Activated CD8-positive, alpha-beta T cell treated with anti-CD3 and anti-CD28 coated beads for 36 hours (primary cell): Measurements from ENCODE around the gene NHSL1. TPM values are rescaled to one million over a fixed set of nuclear protein-coding genes. Genes with fewer than 3 reads are reported as not detected.

Experiments used
- ATAC-seq: fragments of 200-7000 bp; cut with Tn5 transposase; one replicate; pipeline ENCODE4 v1.10.0; 2021; ENCODE audit warnings: mild to moderate bottlenecking, moderate library complexity
- CTCF ChIA-PET: fragments of 350-600 bp; sonication (Branson Sonifier 250); formaldehyde crosslinking; loops from one replicate; lab custom pipeline; 2021; ENCODE audit warnings: antibody characterized with exemption; lab: Charles Lee
- POLR2A ChIA-PET: fragments of 350-600 bp; sonication (Branson Sonifier 250); formaldehyde crosslinking; loops from one replicate; lab custom pipeline; 2021; ENCODE audit warnings: antibody characterized with exemption; lab: Charles Lee
- DNase-seq: peaks from one replicate; pipeline ENCODE4 v3.0.0-alpha.2; 2020
- H3K27ac Mint-ChIP-seq: one replicate; pipeline ENCODE4 v1.8.0; 2021; ENCODE audit warnings: mild to moderate bottlenecking, mixed read lengths
- H3K27me3 Mint-ChIP-seq: one replicate; pipeline ENCODE4 v1.8.0; 2021; ENCODE audit warnings: mixed read lengths
- H3K36me3 Mint-ChIP-seq: one replicate; pipeline ENCODE4 v1.8.0; 2021; ENCODE audit warnings: low read depth, mixed read lengths
- H3K4me1 Mint-ChIP-seq: one replicate; pipeline ENCODE4 v1.8.0; 2021; ENCODE audit warnings: low read depth, mixed read lengths
- H3K4me3 Mint-ChIP-seq: one replicate; pipeline ENCODE4 v1.8.0; 2021; ENCODE audit warnings: mild to moderate bottlenecking, moderate library complexity, mixed read lengths
- H3K9me3 Mint-ChIP-seq: one replicate; pipeline ENCODE4 v1.8.0; 2021; ENCODE audit warnings: mixed read lengths
- CTCF ChIP-seq: fragments of 200-600 bp; IDR thresholded peaks from one replicate; pipeline ENCODE4 v1.8.0; 2022; ENCODE audit warnings: antibody characterized with exemption, mild to moderate bottlenecking
- intact Hi-C: fragments of 100-400 bp; cut with micrococcal nuclease; formaldehyde crosslinking; loops from one replicate; pipeline ENCODE4 v1.10.0; 2022
- total RNA-seq, 2 experiments: library from RNA; stranded (reverse); gene quantifications; one replicate each; pipeline ENCODE4 v1.2.3, GENCODE V29; 2021

The NHSL1 gene
- total RNA-seq, 2 experiments from 2014 or later: 0.18 to 0.49 TPM

DNA sequence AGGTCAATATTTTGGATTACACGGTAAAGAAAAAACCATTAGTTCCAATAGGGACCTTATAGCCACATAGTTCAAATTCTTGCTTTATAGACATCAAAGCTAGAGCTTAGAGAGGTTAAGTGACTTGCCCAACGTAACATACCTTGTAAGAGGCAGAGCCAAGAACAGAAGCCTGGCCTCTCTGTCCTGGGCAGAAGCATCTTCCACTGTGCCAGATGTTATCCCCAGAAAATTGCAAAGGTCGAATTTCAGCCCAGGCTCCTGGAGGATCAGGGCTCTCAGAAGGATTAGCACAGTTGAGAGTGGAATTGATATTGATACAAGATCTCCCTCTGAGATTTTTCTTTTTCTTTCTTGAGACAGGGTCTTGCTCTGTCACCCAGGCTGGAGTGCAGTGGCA is 115.5 kb downstream of the NHSL1 start:
- ChIA-PET POLR2A (no interaction called here), CTCF (no interaction called here)
- Mint-ChIP-seq H3K27me3 (peaks cover 3% of the 10 kb centered on the region), H3K36me3 (no peaks in the 10 kb centered on the region), H3K4me3 (no peak overlapping the region), H3K27ac (no peak overlapping the region), H3K9me3 (no peaks in the 10 kb centered on the region), H3K4me1 (no peaks in the 10 kb centered on the region)
- no peak for ATAC-seq
- intact Hi-C loops: no loop called here
- no peak for DNase-seq
- TF ChIP-seq CTCF: no peak

DNA sequence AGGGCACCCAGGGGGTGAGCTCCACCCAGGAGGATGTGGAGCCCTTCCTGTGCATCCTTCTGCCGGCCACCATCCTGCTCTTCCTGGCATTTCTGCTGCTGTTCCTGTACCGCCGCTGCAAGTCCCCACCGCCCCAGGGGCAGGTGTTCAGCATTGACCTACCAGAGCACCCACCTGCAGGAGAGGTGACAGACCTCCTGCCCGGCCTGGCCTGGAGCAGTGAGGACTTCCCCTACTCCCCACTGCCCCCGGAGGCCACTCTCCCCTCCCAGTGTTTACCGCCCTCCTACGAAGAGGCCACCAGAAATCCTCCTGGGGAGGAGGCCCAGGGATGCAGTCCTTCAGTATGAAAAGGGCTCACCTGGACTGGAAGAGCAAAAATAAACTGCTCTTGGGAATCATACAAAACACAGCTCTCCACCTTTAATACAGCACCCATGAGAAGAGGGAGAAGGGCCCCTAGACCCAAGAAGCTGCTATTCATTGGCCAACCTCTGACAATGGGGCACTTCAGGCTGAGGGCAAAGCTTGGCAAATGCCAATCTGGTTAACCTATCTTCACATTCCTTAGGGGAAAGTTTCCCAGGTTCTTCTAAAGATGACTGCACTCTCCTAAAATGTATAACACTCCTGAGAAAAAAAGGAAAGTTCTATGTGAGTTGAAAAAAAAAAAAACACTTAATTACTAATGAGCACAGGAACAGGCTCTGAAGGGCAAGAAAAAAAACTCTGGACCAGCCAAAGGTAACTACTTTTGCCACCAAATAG is 116.6 kb downstream of the NHSL1 start:
- H3K36me3 Mint-ChIP-seq: no peaks in the 10 kb centered on the region
- no peaks in the 10 kb centered on the region for H3K27me3 Mint-ChIP-seq
- no peaks in the 10 kb centered on the region for H3K4me1 Mint-ChIP-seq
- ATAC-seq (no peak), DNase-seq (no peak)
- H3K4me3 Mint-ChIP-seq: no peak overlapping the region
- CTCF ChIA-PET: no interaction called here
- no peak overlapping the region for H3K27ac Mint-ChIP-seq
- POLR2A ChIA-PET: no interaction called here
- H3K9me3 Mint-ChIP-seq: no peaks in the 10 kb centered on the region
- intact Hi-C loops: no loop called here
- no peak for TF ChIP-seq CTCF

GRCh38 chr6:138378463-138378862 is 120.8 kb downstream of the NHSL1 start:
- Mint-ChIP-seq H3K4me1 (no peaks in the 10 kb centered on the region), H3K36me3 (no peaks in the 10 kb centered on the region), H3K27ac (no peak overlapping the region), H3K9me3 (no peaks in the 10 kb centered on the region), H3K27me3 (no peaks in the 10 kb centered on the region), H3K4me3 (no peak overlapping the region)
- TF ChIP-seq CTCF: no peak
- DNase-seq (no peak), ATAC-seq (no peak)
- CTCF ChIA-PET: interaction anchor here (1.9 kb wide), 1 partner anchor 263 kb away, joined by 5 read pairs; no protein-coding TSS in a partner anchor
- intact Hi-C loops: no loop called here
- POLR2A ChIA-PET: no interaction called here

GRCh38 chr6:138377844-138378243 is 121.5 kb downstream of the NHSL1 start, which contains the start of gene SMIM28:
SMIM28 (plus strand) TSS chr6:138377905; CDS start chr6:138378073, 168 bp downstream.
- no peaks in the 10 kb centered on the region for H3K4me1 Mint-ChIP-seq
- no peak within 1 kb of the TSS for H3K4me3 Mint-ChIP-seq
- CTCF ChIA-PET: interaction anchor here (1.9 kb wide), 1 partner anchor 262 kb away, joined by 5 read pairs; no protein-coding TSS in a partner anchor
- H3K27ac Mint-ChIP-seq: no peak within 1 kb of the TSS
- no peaks in the 10 kb centered on the region for H3K27me3 Mint-ChIP-seq
- TF ChIP-seq CTCF: no peak
- H3K36me3 Mint-ChIP-seq: no peaks in the 10 kb centered on the region
- POLR2A ChIA-PET: no interaction called here
- ATAC-seq (no peak), DNase-seq (no peak)
- intact Hi-C loops: no loop called here
- no peaks in the 10 kb centered on the region for H3K9me3 Mint-ChIP-seq

DNA sequence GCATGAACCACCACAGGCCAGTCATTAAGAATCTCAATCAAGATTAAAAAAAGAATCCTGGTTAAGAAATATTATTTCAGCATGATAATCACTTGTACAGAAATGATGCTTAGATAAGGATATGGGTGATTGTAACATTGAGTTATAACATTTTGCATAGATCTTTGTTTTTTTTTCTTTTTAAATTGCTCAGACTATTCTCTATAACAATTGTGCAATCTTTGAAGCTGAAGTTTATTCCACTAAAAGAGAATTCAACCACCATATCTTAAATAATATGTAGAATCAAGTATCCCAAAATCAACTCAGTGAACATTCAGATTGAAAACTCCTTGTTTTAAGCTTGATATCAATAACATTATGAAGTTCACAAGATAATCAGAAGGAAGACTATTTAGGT is 122.3 kb downstream of the NHSL1 start:
- H3K9me3 Mint-ChIP-seq: no peaks in the 10 kb centered on the region

More for the DNA sequence above, 122.3 kb downstream of the NHSL1 start:
- POLR2A ChIA-PET: no interaction called here
- Mint-ChIP-seq H3K4me3 (no peak overlapping the region), H3K27me3 (no peaks in the 10 kb centered on the region), H3K4me1 (no peaks in the 10 kb centered on the region), H3K27ac (no peak overlapping the region), H3K36me3 (no peaks in the 10 kb centered on the region)
- CTCF ChIA-PET: interaction anchor here (1.6 to 1.9 kb wide), 2 partner anchors 26 to 261 kb away, joined by 3 to 5 read pairs; no protein-coding TSS in a partner anchor
- intact Hi-C loops: no loop called here
- DNase-seq: no peak
- ATAC-seq: no peak
- no peak for TF ChIP-seq CTCF
